T1000 (cell line): ENCODE measurements around the gene ADAM10.

ENCODE experiments used
- DNase-seq: peaks from one replicate; lab custom pipeline; 2025; ENCODE audit warnings: mixed read lengths; lab: John Stamatoyannopoulos, UW

Gene ADAM10

DNA sequence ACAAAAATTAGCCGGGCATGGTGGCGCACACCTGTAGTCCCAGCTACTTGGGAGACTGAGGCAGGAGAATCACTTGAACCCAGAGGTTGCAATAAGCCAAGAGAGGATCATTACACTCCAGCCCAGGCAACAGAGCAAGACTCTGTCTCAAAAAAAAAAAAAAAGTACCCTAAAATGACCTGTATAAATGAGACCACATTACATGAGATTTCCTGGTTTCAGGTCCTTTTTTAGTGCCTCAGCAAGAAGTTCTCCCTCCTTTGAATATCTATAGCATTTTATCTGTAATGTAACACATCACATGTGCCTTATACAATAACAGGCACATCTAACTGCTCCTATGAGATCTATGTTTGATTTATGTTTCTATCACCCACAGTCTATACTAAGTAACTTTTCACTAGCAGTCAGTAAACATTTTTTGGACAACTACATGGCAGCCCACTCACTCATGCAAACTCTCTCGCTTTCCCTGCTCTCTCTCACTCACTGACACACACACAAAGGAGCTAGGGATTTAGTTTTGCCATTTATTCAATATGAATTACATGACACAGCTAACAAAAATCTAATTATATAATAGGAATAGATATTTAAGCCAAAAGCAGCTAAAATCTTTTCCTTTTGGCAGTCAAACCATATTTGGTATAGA lies 34.1 kb downstream of the ADAM10 start:
- no peak for DNase-seq

DNA sequence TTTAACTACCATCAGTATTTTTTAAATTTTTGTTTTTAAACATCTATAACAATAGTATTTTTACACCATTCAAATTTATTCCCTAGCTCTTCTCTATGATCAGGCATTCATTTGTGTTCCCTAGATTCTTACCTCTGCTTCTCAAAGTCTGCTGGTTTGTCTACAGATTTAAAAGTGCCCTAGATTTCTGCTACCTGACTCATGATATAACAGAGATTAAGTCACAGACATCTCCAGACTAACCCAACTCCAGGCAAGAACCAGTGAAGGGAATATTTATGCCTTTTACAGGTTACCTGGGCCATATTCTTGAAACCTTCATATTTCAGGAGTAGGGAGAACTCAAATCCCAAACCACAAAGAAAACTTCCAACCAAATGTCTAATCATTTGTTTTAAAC lies 38.8 kb downstream of the ADAM10 start:
- no peak for DNase-seq

DNA sequence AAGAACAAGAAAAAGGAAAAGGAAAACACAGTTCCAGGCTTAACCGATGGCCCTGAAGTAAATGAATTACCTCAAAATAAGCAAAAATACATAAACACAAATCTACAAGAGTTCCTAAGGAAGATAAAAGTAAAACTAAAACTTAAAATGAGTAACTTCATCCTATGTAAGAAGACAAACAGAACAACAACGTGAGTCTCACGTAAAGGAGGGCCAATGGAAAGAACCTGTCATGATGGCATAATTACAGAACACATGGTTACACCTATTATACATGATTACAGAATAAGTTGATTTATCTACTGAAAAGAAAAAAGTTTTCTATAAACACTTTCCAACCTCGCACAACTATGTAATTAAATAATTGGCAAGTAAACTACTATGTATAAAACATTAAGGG lies 42.1 kb downstream of the ADAM10 start:
- DNase-seq = no peak

DNA sequence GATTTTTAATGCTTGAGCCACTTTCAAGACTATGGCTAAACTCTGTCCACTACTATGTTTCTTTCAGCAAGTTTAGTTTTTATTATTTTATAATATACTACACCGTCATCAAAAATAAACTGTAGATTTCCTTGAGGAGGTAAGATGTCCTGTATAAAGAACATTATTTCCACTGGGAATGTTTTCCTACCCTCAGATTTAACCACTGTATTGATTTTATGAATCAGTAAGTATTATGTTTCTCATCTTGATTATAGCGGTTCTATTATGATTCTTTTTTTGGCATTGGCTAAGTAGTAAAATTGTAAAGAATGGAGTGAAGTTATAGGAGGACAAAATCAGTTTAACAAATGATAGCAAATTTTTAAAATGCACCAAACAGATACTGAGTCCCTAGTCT lies 44.4 kb downstream of the ADAM10 start:
- DNase-seq = no peak

DNA sequence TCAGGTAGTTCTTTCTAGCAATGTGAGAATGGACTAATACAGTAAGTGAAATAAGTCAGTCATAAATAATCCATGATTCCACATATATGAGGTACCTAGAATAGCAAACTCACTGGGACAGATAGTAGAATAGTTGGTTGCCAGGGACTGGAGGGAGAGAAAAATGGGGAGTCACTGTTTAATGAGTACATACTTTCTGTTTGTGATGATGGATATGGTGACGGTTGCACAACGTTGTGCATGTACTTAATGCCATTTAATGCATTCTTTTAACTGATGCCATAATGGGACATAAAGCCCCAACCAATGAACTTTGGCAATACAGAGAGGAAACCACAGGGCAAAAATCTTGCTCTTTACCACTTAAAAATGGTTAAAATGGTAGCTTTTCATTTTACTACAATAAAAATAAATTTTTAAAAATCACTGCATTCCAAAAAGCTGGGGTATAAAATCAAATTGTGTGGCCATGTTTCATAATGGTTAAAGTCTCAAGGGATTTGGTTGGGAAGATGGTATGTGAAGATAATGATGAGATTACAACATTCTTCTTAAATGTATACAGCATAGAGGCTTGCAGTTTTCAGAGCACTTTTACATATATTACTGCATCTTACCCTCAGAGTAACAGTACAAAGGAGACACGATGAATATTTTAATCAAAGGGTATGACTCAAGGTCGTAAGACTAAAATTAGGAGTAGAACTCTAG lies 45.2 kb downstream of the ADAM10 start:
- DNase-seq = no peak

DNA sequence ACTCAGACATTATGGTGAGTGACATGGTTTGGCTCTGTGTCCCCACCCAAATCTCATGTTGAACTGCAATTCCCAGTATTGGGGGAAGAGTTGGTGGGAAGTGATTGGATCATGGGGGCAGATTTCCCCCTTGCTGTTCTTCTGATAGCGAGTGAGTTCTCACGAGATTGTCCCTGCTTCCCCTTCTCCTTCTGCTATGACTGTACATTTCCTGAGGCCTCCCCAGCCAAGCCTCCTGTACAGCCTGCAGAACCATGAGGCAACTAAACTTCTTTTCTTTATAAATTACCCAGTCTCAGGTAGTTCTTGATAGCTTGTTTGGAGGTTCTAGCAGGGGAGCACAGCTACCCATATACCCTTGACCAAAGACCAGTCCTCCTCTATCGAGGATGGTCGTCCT lies 45.9 kb downstream of the ADAM10 start:
- DNase-seq = no peak

DNA sequence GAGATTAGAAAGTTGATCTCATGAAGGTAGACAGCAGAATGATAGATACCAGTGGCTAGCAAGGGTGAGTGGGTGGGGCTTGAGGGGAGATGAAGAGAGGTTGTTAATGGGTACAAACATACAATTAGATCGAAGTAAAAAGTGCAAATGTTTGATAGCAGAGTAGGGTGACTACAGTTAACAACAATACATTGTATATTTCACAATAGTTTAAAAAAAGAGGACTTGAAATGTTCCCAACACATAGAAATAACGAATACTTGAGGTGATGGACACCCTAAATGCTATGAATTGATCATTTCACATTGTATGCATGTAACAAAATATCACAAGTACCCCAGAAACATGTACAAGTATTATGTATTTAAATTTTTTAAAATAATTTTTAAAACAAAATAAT lies 47.3 kb downstream of the ADAM10 start:
- DNase-seq = no peak

DNA sequence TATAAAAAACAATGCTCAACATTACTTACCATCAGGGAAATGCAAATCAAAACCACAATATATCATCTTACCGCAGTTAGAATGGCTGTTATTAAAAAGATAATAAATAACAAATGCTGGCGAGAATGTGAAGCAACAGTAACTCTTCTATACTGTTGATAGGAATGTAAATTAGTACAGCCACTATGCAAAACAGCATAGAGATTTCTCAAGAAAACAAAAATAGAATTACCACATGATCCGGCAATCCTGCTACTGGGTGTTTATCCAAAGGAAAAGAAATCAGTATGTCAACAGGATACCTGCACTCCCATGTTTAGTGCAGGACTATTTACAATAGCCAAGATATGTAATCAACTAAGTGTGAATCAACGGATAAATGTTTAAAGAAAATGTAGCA lies 48.1 kb downstream of the ADAM10 start:
- DNase-seq = no peak

DNA sequence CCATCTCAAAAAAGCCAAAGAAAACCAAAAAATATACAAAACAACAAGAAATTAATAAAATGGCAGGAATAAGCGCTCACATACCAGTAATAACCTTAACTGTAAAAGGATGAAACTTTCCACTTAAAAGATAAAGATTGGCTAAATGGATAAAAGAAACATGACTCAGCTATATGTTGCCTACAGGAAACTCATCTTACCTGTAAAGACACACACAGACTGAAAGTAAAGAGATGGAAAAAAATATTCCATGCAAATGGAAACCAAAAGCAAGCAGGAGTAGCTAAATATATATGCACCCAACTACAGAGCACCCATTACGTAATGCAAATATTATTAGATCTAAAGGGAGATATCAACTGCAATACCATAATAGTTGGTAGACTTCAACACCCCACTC lies 49.7 kb downstream of the ADAM10 start:
- no peak for DNase-seq

DNA sequence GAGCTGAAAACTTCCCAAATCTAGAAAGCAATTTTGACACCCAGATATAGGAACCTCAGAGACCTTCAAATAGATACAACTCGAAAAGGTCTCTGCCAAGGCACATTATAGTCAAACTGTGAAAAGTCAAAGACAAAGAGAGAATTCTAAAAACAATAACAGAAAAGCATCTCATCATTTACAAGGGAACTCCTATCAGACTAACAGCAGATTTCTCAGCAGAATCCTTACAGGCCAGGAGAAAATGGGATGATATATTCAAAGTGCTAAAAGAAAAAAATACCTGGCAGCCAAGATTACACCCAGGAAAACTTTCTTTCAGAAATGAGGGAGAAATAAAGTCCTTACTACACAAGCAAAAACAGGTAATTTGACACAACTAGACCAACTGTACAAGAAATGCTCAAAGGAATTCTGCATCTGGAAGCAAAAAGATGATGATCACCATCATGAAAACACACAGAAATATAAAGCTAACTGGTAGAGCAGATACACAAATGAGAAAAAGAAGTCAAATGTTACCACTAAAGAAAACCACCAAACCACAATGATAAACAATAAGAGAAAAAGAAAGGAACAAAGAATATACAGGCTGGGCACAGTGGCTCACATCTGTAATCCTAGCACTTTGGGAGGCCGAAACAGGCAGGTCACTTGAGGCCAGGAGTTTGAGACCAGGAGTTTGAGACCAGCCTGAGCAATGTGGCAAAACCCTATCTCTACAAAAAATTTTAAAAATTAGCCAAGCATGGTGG lies 50.4 kb downstream of the ADAM10 start:
- DNase-seq = no peak

DNA sequence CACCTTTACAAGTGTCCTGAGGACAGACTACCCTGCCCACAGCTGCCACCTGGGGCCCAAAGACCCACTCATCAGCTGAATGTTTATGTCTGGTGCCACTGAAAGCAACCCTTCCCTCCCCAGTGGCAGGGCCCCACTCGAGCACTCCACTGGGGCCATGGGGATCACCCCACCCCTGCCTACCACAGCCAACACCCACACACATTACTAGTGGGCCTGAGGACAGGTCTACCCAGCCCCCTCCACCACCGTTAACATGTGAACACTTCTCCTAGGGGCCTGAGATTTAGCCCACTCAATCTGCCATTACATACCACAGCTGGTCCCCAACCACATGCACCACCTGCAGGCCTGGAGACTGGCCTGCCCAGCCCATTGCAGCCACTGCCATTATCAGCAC lies 52.3 kb downstream of the ADAM10 start:
- no peak for DNase-seq

DNA sequence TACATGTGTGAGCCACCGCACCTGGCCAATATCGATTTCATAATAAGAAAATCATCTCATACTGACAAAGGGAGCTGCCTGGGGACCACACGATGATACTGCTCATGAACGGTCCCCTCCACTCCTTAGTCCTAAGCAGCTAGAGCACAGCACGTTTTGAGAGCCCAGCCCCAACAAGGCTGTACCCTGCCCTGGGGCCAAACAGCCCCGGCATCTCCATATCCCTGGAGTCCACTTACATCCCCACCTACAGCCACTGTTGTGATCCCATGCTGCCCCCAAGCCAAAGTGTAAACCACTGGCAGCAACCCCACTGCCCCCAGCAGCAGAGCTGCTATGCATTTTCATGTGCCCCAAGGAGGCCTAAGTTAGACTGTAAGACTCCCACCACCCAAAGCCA lies 52.8 kb downstream of the ADAM10 start:
- DNase-seq = no peak

DNA sequence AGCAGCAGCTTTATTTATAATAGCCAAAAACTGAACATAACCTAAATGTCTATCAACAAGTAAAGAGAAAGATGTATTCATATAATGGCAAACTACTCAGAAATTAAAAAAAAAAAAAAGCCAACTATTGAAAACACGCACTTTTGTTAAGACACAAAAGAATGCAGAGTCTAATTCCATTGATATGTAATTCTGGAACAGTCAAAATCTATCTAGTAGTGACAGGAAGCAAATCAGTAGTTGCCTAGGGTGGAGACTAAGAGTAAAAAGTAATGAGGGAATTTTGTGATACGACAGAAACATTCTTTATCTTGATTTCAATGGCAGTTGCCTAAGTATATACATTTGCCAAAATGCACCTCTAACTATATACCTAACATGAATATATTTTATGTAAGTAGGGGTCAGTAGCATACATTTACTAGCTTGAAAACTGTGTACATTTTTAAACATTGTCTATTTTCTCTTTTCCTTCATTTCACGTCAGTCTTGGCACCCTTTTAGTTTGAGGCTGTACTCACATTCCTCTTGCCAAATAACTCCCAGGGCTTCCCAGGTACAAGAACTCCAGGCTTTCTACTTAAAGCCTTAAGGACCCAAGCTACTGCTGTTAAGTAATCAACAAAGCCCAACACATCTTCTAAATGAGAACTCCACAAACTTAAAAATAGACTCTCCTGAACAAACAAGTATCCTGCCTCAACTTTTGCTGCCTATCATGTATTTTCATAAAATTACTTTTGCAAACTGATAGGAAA lies 54.7 kb downstream of the ADAM10 start:
- no peak for DNase-seq

DNA sequence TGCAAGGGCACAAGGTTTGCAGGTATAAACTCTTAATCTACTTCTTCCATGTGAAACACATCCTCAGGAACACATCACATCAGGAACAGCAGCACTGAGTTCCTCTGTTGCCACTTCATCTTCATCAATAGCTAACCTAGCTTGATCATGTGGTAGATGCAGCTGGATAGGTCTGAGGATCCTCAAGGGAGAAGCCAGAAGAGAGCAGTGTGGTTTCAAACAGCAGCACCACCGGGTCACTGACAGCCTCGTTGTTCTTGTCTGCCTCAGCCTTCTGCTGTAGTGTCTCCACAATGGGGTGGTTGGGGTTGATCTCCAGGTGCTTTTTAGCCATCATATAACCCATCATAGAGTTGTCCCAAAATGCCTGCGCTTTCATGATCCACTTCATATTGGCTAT lies 58.8 kb downstream of the ADAM10 start:
- no peak for DNase-seq

DNA sequence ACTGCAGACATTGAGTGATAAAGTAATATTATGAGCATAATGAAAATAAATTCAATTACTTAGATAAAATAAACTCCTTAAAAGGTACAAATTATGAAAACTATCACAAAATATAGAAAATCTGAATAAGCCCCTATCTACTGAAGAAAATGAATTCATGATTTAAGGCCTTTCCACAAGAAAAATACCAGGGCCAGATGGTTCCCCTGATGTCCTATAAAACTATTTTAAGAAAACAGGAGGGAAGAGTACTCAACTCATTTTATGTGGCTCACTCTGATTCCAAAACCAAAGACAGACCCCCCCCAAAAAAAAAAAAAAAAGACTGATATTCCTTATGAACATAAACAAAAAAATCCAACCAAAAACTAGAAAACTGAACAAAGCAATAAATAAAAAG lies 59.9 kb downstream of the ADAM10 start:
- no peak for DNase-seq

DNA sequence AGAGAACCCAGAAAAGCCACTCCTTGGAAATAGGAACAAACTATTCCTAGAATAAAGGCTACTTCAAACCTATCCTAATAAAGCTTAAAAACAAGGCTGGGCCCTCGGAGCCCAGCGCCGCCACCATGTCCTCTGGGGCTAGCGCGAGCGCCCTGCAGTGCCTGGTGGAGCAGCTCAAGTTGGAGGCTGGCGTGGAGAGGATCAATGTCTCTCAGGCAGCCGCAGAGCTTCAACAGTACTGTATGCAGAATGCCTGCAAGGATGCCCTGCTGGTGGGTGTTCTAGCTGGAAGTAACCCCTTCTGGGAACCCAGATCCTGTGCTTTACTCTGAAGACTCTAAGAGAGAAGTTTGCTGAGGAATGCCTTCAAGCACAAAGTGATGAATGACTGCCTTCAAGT lies 63.2 kb downstream of the ADAM10 start:
- no peak for DNase-seq

DNA sequence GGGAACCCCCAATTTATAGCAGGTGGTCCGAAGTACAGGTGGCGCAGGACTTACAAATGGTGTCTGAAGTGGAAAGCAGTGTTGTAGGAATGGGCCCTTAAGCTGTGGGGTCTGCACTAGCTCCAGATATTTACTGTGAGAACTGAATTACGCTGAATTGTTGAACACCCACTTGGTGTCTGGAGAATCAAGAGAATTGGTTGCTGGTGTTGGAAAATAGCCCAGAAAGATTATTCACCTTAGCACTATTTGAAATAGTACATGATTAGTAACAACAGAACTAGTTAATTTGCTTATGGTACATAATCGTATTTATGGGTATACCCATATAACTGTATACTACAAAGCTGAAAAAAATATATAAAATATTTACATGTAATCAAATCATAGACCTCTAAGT lies 64.8 kb downstream of the ADAM10 start:
- no peak for DNase-seq

DNA sequence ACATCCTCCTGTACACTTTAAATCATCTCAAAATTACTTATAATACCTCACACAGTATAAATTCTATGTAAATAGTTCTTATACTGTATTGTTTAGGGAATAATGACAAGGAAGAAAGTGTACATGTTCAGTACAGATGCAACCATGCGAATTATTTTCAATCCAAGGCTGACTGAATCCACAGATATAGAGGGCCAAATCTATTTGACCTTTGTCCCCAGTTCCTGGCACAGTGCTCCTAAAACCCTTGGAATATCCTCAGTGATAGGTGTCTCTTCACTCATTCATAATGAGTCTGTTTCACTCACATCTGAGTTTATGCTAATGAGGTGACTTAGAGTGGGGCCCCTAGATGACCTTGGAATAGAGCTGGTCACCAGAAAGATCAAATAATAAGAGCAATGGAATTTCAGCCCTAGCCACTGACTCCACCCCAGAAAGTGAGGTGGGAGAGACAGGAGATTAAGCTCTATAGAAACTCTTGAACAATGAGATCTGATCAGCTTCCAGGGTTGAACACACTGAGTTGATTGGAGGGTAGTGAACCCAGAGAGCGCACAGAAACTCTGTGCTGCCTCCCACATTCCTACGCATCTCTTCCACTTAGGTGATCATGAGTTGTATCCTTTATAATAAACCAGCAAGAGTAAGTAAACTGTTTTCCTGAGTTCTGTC lies 65.3 kb downstream of the ADAM10 start:
- no peak for DNase-seq

DNA sequence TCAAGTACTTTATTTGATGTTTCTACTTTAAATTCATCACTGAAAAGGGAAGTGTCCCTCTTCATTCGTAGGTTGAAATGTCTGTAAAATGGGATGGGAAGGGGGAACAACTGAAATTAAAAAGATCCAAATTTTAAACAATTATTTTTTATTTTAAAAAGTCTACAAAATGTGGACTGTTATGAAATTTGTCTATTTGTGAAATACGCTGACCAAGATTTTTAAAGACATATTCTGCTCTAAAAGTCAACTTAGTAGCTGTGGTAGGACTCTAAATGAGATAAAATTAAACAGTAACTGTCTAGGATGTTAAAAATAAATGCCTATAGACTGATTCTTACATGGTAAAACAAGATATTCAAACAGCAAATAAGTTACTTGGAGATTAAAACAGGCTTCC lies 67.3 kb downstream of the ADAM10 start:
- no peak for DNase-seq

DNA sequence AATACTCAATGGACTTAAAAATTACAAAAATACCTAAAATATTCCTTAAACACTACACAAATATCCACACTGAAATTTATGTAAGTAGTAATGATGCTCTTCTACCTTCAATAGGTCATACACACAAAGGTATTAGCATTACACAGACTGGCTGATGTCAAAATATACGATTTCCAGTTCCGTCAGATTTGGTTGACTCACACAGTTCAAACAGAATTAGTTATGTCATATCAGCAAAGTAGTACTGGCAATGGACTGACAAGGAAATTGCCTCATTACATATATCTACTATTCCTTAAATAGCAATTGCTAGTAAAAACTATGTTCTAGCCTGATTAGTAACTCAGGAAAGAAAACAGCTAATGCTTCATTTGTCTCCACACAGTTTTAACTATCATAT lies 70.8 kb downstream of the ADAM10 start:
- DNase-seq = no peak

DNA sequence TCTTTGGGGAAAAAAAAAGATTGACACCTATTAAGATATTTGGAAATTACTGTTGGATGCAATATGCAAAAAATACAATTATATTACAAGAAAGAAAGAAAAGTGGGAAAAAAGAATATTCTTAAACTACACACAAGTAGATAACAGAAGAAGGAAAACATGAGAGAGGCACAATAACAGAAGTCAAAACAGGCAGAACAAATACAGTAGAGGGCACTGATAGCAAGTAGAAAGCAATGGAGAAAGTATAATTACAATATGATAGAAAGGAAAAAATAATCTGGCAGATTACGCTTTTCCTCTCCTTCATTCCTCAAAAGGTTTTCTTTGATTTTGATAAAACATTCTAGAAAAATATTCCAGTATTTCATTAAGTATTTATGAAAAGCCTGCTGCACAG lies 72.1 kb downstream of the ADAM10 start:
- DNase-seq = no peak

DNA sequence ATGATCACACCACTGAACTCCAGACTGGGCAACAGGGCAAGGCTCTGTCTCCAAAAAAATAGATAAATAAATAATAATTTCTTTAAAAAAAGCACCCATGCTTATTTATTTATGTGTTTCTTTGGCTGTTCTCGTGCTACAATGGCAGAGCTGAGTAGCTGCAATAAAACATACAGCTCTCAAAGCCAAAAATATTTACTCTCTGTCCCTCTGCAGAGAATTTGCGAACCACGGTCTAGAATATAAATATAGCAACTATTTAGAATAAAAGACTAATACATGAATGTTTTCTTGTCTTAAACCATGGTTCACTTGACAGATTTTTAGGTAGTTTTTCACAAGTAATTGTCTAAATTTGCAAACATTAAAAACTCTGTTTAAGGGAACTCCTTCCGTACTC lies 72.7 kb downstream of the ADAM10 start:
- no peak for DNase-seq
